HG02642 (cell line): Measurements from ENCODE around the gene PIK3C2G.

ENCODE experiments used
- ATAC-seq: cut with Tn5 transposase; IDR thresholded peaks from one replicate; pipeline ENCODE4 v1.9.1; 2021; ENCODE audit warnings: mild to moderate bottlenecking; ENCODE audit not compliant: unreplicated experiment, poor library complexity

Gene PIK3C2G

GRCh38 chr12:18586581-18586980, 325.3 kb downstream of the PIK3C2G start:
- no peak for ATAC-seq

DNA sequence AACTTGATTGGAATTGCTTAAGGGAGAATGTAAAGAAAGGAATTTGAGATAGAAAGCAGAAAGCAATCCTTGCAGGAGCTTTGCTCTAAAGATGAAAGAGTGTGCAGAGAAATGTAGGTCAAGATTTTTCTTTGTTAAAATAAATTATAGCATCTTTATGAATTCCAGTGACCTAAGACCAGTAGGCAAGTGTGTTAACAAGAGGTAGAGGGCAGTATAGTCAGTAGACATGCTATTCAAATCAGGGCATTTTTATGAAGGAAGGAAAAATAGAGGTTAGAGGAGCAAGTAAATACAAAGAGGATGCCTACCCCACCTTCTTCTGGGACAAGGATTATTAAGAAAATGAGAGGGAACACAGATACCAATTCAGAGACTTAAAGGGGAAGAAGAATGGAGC, 328.0 kb downstream of the PIK3C2G start:
- ATAC-seq: no peak

DNA sequence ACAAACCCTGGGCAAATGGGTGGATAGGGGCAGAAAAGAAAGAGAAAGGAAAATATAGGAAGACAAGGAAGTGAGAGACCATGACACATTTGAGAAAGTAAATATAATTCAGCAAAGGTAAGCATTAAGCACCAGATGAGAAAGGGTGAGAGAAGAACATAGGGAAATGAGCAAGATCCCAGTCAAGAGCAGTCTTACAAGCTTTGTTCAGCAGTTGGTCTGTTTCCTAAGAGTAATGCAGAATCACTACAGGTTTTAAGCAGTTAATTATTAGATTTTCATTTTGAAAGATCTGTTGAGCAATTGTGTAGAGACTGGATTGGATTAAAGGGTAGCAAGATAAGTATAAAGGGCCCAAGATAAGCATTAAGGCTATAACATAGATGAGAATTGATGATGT, 330.2 kb downstream of the PIK3C2G start:
- ATAC-seq: no peak

DNA sequence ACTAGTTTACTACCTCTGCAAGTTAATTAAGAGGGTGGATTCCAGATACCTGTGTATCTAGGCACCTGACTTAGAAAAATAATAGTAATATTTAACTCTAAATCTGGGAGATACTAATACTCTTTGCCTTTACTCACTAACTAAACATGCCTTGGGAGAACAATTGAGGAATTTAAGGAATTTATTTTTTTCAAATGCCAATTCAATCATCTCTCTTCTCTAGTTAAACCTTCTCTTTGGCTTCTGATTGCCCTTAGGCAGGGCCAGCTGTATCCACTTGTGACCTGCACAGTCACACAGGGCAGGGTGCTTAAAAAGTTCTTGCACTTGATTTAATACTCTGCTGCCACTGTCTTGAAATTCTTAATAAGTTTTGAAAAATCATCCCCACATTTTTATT, 334.1 kb downstream of the PIK3C2G start:
- no peak for ATAC-seq

GRCh38 chr12:18601962-18602361, 340.6 kb downstream of the PIK3C2G start:
- ATAC-seq: no peak

- ATAC-seq: no peak
Measured at GRCh38 chr12:18612971-18613370, 351.7 kb downstream of the PIK3C2G start.

GRCh38 chr12:18620986-18621385, 359.7 kb downstream of the PIK3C2G start:
- no peak for ATAC-seq

- ATAC-seq: no peak
Measured at GRCh38 chr12:18629445-18629844, 368.1 kb downstream of the PIK3C2G start.

DNA sequence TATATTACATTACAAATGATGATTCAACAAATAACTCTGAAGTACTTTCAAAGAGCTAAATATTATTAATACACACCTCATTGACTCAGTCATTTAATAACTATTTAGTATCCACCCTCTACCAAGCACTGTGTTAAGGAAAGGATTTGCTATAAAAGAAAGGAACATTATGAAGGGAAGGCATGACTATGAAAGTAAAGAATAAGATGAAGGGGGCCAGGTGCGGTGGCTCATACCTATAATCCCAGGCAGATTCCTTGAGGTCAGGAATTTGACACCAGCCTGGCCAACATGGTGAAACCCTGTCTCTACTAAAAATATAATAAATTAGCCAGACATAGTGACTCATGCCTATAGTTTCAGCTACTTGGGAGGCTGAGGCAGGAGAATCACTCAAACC, 368.6 kb downstream of the PIK3C2G start:
- ATAC-seq: no peak

- no peak for ATAC-seq
Measured at GRCh38 chr12:18631339-18631738, 370.0 kb downstream of the PIK3C2G start.

GRCh38 chr12:18632848-18633247, 371.5 kb downstream of the PIK3C2G start:
- no peak for ATAC-seq

- no peak for ATAC-seq
Measured at GRCh38 chr12:18634382-18634781, 373.1 kb downstream of the PIK3C2G start.

GRCh38 chr12:18640321-18640955, 379.1 kb downstream of the PIK3C2G start:
- no peak for ATAC-seq

- ATAC-seq: no peak
Measured at GRCh38 chr12:18643681-18644080, 382.4 kb downstream of the PIK3C2G start.

- no peak for ATAC-seq
Measured at GRCh38 chr12:18644564-18644963, 383.2 kb downstream of the PIK3C2G start.

DNA sequence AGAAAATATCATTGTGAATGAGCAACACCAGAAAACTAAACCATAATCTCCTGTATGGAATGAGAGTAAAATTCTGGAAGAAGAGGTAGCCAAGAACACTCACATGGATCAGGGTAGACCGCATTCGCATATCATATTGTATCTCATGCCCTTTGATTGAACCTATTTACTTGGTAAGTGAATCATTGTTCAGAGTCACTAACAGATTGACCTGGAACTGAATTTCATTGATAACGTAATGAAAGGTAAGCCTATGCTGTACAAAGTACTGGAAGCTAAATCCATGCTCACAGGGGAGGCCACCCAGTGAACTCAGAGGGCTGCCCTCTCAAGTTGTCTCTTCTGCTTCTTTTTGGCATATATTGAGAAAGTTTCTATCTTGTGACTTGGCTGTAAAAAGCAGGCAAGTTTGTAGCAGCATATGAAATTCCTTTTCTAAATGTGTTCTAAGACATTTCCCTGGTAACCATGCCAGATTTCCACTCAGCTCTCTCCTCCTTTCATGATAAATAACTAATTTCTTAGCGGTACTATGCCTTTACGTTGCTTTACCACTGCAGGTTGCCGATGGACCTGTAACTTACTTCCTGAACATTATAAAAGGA, 385.1 kb downstream of the PIK3C2G start:
- ATAC-seq: no peak

DNA sequence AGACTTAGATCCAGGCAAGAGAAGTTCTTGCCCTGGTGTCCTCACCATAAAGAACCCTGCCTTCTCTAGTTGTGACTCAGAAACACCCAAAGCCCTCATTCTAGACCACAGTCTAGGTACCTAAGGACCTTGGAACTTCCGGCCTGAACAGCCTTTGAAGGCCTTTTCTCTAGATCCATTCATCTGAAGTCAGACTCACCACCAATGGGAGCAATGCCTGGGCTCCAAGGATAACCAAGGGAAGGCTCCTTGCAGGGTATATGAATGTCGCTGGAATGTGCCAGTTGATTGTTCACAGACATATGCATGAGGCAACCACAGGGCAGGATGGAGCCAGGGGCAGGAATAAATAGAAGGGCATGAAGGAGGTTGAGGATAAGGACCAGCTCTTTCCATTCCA, 390.2 kb downstream of the PIK3C2G start:
- ATAC-seq: no peak

- no peak for ATAC-seq
Measured at GRCh38 chr12:18652596-18652995, 391.3 kb downstream of the PIK3C2G start.

- ATAC-seq: no peak
Measured at GRCh38 chr12:18653465-18653864, 392.1 kb downstream of the PIK3C2G start.

- no peak for ATAC-seq
Measured at GRCh38 chr12:18655351-18655750, 394.0 kb downstream of the PIK3C2G start.

DNA sequence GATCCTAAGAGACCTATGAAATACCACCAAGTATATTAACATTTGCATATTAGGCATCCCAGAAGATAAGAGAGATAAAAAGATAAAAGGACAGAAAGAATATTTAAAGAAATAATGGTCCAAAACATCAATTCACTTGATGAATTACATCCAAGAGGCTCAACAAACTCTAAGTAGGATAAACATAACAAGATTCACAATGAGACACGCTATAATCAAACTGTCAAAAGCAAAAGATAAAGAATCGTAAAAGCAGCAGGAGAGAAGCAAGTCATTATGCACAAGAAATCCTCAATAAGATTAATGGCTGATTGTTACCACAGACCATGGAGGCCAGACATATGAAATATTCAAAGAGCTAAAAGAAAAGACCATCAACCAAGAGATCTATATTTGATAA, 396.9 kb downstream of the PIK3C2G start:
- no peak for ATAC-seq

DNA sequence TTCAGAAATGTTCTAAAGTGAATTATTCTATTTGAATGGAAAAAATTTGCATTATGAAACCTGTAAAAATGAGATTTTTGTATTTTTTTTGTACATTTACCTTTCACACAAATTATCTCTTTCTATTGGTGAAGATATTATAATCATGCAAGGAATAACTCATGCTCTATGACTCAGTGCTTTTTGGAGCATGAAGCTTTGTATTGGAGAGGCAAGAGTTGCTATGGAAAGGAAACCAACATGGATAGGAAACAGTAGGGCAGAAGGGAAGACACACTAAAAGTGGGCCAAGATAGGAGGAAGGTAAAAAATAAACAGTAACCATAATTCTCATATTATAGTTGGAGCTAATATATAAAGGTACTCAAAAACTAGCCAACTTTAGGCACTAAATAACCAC, 397.5 kb downstream of the PIK3C2G start:
- no peak for ATAC-seq
